ENCODE results near the gene TC2N.

The TC2N gene

DNA sequence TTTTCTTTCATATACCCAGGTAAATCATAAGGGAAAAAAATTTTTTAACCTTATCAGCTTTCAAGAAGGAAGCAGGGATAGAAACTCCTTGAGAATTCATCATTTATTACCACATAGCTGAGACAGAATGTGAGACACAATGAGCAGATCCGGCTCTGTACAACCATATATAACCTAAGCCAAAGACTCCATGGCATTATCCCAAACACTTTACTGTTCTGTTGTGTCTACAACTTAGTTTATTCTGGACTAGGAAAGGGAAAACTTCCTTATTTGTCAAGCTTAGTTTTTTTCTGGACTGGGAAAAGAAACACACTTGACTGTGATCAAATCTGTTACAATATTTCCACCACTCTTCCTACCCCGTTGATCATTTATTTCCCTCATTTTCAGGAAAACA is 97.2 kb downstream of the TC2N start:
- H3K4me3 ChIP-seq (ENCODE audit: low read length): no peak overlapping the region
- no peaks in the 10 kb centered on the region for H3K27me3 ChIP-seq (ENCODE audit: low read depth, low read length)
- no peaks in the 10 kb centered on the region for H3K9me3 ChIP-seq (ENCODE audit: insufficient read depth, low read length)
- no peak for TF ChIP-seq EZH2phosphoT487 (IDR thresholded peaks at IDR 0.05; ENCODE audit: low read depth)
- TF ChIP-seq, protein P1, sequence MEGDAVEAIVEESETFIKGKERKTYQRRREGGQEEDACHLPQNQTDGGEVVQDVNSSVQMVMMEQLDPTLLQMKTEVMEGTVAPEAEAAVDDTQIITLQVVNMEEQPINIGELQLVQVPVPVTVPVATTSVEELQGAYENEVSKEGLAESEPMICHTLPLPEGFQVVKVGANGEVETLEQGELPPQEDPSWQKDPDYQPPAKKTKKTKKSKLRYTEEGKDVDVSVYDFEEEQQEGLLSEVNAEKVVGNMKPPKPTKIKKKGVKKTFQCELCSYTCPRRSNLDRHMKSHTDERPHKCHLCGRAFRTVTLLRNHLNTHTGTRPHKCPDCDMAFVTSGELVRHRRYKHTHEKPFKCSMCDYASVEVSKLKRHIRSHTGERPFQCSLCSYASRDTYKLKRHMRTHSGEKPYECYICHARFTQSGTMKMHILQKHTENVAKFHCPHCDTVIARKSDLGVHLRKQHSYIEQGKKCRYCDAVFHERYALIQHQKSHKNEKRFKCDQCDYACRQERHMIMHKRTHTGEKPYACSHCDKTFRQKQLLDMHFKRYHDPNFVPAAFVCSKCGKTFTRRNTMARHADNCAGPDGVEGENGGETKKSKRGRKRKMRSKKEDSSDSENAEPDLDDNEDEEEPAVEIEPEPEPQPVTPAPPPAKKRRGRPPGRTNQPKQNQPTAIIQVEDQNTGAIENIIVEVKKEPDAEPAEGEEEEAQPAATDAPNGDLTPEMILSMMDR (IDR thresholded peaks at IDR 0.05; ENCODE audit: low read depth, low read length): no peak
- peaks cover 19% of the 10 kb centered on the region for H3K4me1 ChIP-seq (ENCODE audit: low read length)
- no peak overlapping the region for H3K4me2 ChIP-seq (ENCODE audit: low read length)
- H3K9ac ChIP-seq (ENCODE audit: low read length): no peak overlapping the region
- H4K20me1 ChIP-seq (ENCODE audit: insufficient read depth, low read length): no peaks in the 10 kb centered on the region
- H3K27ac ChIP-seq (ENCODE audit: low read length): no peak overlapping the region
- H3K79me2 ChIP-seq (ENCODE audit: low read length): no peaks in the 10 kb centered on the region
- H3K36me3 ChIP-seq (replicated peaks; ENCODE audit: low read depth, low read length): no peaks in the 10 kb centered on the region
- H2AFZ ChIP-seq (ENCODE audit: low read depth, low read length): no peak overlapping the region

DNA sequence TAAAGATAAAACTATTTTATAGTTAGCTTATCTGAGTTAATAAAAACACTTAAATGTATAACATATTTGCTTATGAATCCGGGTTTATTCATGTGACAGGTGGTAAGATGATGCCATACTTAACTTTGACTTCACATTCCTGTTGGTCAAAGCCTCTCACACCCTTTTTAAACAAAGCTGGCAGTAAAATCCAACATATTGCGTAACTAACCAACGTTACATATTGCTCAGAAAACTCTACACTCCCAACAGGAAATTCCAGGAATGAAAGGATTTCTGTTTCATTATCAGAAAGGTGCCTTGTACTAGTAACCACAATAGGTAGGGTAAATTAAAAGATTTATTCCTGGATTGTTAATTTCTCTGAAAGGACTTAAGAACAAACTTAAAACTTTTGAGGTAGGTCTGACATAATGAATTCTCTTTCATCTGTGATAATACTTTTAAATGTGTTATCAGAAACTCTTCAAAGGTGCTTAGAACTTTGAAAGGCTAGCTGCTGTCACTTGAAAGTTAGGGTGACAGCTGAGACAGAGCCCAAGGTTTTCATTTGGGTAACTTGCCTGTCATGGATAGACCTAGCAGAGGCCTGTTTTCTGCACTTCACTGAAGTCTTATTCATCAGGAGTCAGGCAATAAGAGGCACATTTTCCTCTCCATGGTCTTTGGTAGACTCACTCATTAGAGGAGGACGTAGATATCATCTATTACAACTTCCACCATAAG is 111.6 kb downstream of the TC2N start:
- Histone ChIP-seq H3K9me3 (ENCODE audit: insufficient read depth, low read length) (0 out of 2 replicates have a peak, but pooled peaks cover 7% of the 10 kb centered on the region), H4K20me1 (ENCODE audit: insufficient read depth, low read length) (no peaks in the 10 kb centered on the region), H3K4me3 (ENCODE audit: low read length) (no peak overlapping the region), H3K27ac (ENCODE audit: low read length) (no peak overlapping the region), H3K36me3 (replicated peaks; ENCODE audit: low read depth, low read length) (no peaks in the 10 kb centered on the region), H3K4me1 (ENCODE audit: low read length) (no peaks in the 10 kb centered on the region), H3K9ac (ENCODE audit: low read length) (no peak overlapping the region), H3K79me2 (ENCODE audit: low read length) (no peaks in the 10 kb centered on the region), H2AFZ (ENCODE audit: low read depth, low read length) (no peak overlapping the region), H3K4me2 (ENCODE audit: low read length) (no peak overlapping the region), H3K27me3 (ENCODE audit: low read depth, low read length) (no peaks in the 10 kb centered on the region)
- TF ChIP-seq, protein P1 (IDR thresholded peaks at IDR 0.05; ENCODE audit: low read depth, low read length): no peak
- no peak for TF ChIP-seq EZH2phosphoT487 (IDR thresholded peaks at IDR 0.05; ENCODE audit: low read depth)

DNA sequence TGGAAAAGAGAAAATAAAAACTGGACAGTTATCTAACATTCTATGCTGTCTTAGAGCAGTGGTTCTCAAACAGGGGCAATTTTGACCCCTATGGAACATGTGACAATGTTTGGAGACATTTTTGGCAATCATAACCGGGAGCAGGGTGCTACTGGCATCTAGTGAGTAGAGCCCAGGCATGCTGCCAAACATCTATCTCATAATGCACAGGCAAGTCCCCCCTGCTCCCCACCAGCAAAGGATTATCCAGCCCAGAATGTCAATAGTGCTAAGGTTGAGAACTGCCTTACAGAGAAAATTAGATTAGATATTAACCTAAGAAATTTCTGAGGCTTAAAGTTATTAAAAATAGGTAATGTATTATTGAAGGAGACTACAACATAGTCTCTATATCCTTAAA is 112.5 kb downstream of the TC2N start:
- Histone ChIP-seq H4K20me1 (ENCODE audit: insufficient read depth, low read length) (no peaks in the 10 kb centered on the region), H2AFZ (ENCODE audit: low read depth, low read length) (no peak overlapping the region), H3K36me3 (replicated peaks; ENCODE audit: low read depth, low read length) (no peaks in the 10 kb centered on the region), H3K27ac (ENCODE audit: low read length) (no peak overlapping the region), H3K4me2 (ENCODE audit: low read length) (no peak overlapping the region), H3K4me3 (ENCODE audit: low read length) (no peak overlapping the region), H3K27me3 (ENCODE audit: low read depth, low read length) (no peaks in the 10 kb centered on the region), H3K9ac (ENCODE audit: low read length) (no peak overlapping the region), H3K9me3 (ENCODE audit: insufficient read depth, low read length) (no peaks in the 10 kb centered on the region), H3K79me2 (ENCODE audit: low read length) (no peaks in the 10 kb centered on the region), H3K4me1 (ENCODE audit: low read length) (no peaks in the 10 kb centered on the region)
- TF ChIP-seq EZH2phosphoT487 (IDR thresholded peaks at IDR 0.05; ENCODE audit: low read depth): no peak
- TF ChIP-seq, protein P1 (IDR thresholded peaks at IDR 0.05; ENCODE audit: low read depth, low read length): no peak

DNA sequence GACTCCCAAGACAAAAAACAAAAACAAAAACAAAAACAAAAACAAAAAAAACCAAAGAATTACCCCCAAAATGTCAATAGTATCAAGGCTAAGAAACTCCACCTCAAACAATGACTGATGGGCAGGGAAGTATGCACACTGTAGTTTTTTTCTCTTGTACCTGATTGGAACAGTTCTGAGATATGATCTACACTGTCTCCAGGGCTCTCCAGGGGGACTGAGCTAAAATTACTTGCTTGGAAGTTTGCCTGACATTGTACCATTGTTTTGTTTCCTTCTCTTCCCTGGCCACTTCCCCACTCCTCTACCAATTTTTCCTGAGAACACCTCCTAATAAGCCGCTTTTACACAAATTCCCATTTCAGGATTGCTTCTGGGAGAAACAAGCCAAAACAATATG is 113.2 kb downstream of the TC2N start:
- Histone ChIP-seq H4K20me1 (ENCODE audit: insufficient read depth, low read length) (no peaks in the 10 kb centered on the region), H3K4me1 (ENCODE audit: low read length) (no peaks in the 10 kb centered on the region), H3K9me3 (ENCODE audit: insufficient read depth, low read length) (no peaks in the 10 kb centered on the region), H3K27ac (ENCODE audit: low read length) (no peak overlapping the region), H3K27me3 (ENCODE audit: low read depth, low read length) (no peaks in the 10 kb centered on the region), H3K79me2 (ENCODE audit: low read length) (no peaks in the 10 kb centered on the region), H3K36me3 (replicated peaks; ENCODE audit: low read depth, low read length) (no peaks in the 10 kb centered on the region), H3K4me3 (ENCODE audit: low read length) (no peak overlapping the region), H3K9ac (ENCODE audit: low read length) (no peak overlapping the region), H2AFZ (ENCODE audit: low read depth, low read length) (no peak overlapping the region), H3K4me2 (ENCODE audit: low read length) (no peak overlapping the region)
- TF ChIP-seq EZH2phosphoT487 (IDR thresholded peaks at IDR 0.05; ENCODE audit: low read depth): no peak
- TF ChIP-seq, protein P1 (IDR thresholded peaks at IDR 0.05; ENCODE audit: low read depth, low read length): no peak

Measured in OCI-LY3 (cell line).